PC-9 (cell line): ENCODE data around the gene DOCK11.

Experiments
- CTCF ChIP-seq: fragments of 200-600 bp; sonication (generic); conservative IDR thresholded peaks from 2 replicates; pipeline ENCODE4 v1.6.1; 2017; ENCODE audit warnings: mixed run types, antibody characterized with exemption, mild to moderate bottlenecking, moderate library complexity
- EZH2 ChIP-seq: fragments of 200-600 bp; sonication (generic); IDR thresholded peaks from 2 replicates; pipeline ENCODE4 v1.8.0; 2017; ENCODE audit warnings: antibody characterized with exemption, low read depth

DNA sequence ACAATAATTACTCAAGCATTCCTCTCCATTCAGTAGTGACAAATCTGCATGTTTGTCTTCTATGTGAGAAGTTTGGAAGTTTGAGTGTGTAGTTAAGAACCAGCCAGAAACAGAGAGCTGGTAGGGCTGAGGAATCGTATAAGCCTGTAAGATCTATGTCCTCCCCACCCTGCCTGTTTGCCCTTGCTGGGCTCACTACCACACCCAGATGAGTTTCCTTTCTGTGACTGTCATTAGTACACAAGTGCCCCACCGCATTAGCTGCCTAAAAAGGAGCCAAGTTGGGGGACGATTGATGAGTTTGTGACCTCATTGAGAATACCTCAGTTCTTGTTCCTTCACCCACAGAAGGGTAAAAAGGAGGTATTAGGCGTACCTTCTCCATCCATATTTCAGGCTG, 28.3 kb downstream of the DOCK11 start:
- TF ChIP-seq CTCF (no peak), EZH2 (no peak)
